ENCODE results near the gene TADA3.
"Not testable (repeated sequence)": the region's sequence is repeated elsewhere in the genome, so short reads cannot be mapped to it uniquely, and the experiment has no call there.

The TADA3 gene

GRCh38 chr3:9783954-9784353, 8.3 kb downstream of the TADA3 start:
- no peak for DNase-seq

DNA sequence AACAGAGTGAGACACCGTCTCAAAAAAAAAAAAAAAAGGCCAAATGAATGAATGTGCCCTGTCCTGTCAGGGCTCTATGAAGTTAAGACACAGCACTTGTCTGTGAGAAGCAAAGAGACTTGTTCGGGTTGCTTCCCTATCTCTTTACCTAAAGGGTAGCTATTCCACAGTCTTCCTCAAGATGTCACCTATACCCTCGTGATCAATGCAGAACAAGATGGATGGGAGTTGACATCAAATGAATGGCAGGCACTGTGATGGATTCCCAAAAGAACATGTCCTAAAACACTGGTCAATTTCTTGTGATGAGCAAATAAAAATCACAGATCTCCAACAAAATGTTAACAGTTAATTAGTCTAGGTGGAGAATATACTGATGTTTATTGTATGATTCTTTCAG, 9.5 kb downstream of the TADA3 start:
- no peak for DNase-seq

- DNase-seq, result no peak
Measured at GRCh38 chr3:9781978-9782603, 10.2 kb downstream of the TADA3 start.

GRCh38 chr3:9781551-9781950, 10.7 kb downstream of the TADA3 start:
- no peak for DNase-seq

GRCh38 chr3:9780910-9781309, 11.4 kb downstream of the TADA3 start:
- no peak for DNase-seq

DNA sequence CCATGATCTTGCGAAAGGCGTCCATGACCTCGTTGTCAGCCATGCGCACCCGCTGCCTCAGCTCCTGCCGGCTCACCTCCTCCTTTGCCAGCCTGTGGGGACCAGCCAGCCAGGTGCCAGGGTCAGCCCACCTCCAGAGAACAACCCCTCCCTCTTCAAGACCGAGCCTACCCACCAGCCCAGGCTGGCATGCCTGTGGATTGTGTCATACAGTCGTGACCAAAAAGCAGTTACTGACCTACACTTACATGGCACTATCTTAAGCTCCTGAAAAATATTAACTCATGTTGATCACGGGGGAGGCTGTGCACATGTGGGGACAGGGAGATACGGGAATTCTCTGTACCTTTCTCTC, 11.8 kb downstream of the TADA3 start:
- DNase-seq, result no peak

- DNase-seq, result no peak
Measured at GRCh38 chr3:9779721-9780457, 12.4 kb downstream of the TADA3 start.

- no peak for DNase-seq
Measured at GRCh38 chr3:9779075-9779593, 13.1 kb downstream of the TADA3 start.

- no peak for DNase-seq
Measured at GRCh38 chr3:9778143-9779074, 13.9 kb downstream of the TADA3 start.

- DNase-seq, result no peak
Measured at GRCh38 chr3:9777694-9778021, 14.6 kb downstream of the TADA3 start.

GRCh38 chr3:9776896-9777693, 15.2 kb downstream of the TADA3 start:
- no peak for DNase-seq

GRCh38 chr3:9771007-9771406, 21.3 kb downstream of the TADA3 start:
- DNase-seq, result not testable (repeated sequence)

GRCh38 chr3:9770276-9770812, 21.9 kb downstream of the TADA3 start:
- no peak for DNase-seq

DNA sequence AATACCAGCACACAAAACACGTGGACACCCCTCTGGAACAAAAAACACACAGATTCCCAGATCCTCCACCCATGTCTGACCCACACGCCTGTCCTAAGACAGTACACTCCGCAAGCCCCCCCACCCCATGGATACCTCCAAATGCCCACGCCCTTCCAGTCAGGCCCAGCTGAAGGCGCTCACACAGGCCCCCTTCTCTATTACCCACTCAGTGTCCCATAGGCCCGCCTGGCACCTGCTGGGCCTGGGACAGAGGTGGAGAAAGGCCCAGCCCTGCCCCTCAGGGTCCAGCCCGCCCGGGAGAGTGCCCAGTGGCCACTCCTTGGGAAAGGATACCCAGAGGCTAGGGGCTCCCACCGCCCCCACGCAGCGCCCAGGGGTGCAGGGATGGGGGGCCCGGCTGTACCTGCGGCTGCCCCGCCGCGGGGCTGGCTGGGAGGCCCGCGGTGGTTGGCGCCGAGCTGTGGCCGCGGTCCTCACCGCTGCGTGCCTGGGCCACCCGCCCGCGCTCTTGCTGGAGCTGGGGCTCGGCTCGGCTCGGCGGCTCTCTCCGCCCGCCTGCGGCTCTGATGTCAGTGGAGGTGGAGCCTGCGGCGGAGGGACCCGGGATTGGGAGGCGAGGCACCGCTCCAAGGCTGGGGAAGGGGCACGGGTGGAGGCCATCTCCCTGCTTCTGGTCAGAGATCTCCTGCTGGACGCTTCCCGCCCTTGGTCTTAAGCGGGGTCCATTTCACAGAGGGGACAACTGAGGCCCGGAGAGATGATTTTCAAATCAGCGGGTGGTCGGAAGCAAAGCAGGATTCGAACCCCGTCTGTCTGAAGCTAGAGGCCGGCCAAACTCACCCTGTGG, 22.6 kb downstream of the TADA3 start, which contains the start of gene CAMK1:
Gene CAMK1 (minus strand): TSS at position 522 of the 850 bp plus-strand sequence. CDS start 2,198 bp downstream, outside the sequence.
- no peak for DNase-seq

DNA sequence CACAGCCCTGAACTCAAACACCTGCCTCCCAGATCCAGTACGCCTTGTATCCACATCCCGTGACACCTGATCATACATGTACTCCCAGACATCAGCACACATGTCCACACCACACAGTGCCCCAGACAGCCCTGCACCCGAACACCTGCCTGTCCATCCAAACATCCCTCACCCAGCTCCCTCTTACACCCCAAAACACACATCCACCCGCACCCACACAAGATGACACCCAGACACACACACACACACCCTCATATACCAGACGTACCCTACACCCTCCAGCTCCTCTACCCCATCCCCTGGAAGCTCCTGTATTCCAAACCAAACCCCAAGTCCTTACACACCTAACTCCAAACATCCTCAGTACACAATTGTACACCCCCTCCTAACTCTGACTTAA, 23.3 kb downstream of the TADA3 start:
- no peak for DNase-seq

DNA sequence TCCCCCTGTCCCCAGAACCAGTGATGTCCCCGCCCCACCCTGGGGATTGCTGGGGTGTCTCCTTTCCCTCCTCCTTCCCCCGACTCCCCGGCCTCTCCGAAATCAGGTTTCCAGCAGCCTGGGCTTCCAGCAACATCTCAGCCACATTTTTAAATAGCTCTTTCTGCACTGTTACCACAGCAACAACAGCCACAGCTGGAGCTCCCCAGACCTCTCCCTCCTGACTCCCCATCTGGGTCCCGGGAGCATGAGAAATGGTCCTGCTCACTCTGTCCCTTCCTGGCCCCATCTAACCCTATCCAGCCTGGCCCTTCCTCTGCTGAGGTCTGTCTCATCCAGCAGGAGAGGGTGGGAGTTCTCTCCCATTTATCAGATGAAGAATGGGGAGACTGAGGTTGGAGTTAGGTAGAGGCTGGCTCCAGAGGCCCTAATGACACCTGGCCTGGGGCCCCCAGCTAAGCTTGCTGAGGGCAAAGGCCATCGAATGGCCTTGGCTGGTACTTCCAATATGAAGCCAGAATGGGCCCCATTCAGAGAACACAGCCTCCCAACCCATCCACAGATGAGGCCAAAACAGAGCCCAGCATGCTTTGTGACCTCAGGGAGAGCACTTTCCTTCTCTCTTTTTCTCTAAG, 24.0 kb downstream of the TADA3 start:
- DNase-seq, result no peak

- DNase-seq, result no peak
Measured at GRCh38 chr3:9767418-9767817, 24.9 kb downstream of the TADA3 start.

- no peak for DNase-seq
Measured at GRCh38 chr3:9765865-9766264, 26.4 kb downstream of the TADA3 start.

- DNase-seq, result no peak
Measured at GRCh38 chr3:9762871-9763270, 29.4 kb downstream of the TADA3 start.

GRCh38 chr3:9761919-9762318, 30.4 kb downstream of the TADA3 start:
- no peak for DNase-seq

Measured in effector CD8-positive, alpha-beta T cell (primary cell).